Measurements from ENCODE around the gene L2HGDH. TPM values are rescaled to one million over a fixed set of nuclear protein-coding genes. Genes with fewer than 3 reads are reported as not detected.

The L2HGDH gene
- total and polyA plus RNA-seq, 10 of the 15 experiments (the other 5 are each of a cell fraction or from before 2014, with no cell fraction given): 2.6 to 18.3 (median 13.5) TPM

DNA sequence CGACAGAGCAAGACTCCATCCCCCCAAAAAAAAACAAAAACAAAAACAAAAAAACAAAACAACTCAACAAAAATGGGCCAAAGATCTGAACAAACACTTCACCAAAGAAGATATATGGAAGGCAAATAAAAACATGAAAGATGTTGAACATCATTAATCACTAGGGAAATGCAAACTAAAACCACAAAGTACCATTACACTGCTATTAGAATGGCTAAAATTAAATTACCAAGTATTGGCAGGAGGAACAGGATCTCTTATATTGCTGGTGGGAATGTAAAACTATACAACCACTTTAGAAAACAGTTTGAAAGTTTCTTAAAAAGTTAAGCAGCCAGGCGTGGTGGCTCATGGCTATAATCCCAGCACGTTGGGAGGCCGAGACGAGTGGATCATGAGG lies 93.5 kb downstream of the L2HGDH start:
- POLR2A ChIA-PET: no interaction called here

DNA sequence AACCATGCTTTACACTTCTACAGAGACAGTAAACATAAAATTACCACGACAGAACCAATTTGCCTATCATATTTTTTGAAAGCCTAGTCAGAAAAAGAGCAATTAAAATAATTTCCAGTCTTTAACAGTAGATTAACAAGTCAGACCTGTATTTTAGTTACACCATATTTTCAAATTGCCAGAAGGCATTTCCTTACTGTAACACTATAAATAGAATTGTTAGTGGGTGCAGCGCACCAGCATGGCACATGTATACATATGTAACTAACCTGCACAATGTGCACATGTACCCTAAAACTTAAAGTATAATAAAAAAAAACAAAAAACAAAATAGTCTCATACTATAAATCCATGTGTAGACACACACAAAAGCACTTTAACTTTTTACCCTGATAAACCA lies 96.6 kb downstream of the L2HGDH start:
- SMC1A ChIA-PET (ENCODE audit: uncharacterized antibody, unreplicated experiment): no interaction called here
- TF ChIP-seq BCLAF1 (IDR thresholded peaks at IDR 0.05) (no peak), ZNF687 (IDR thresholded peaks at IDR 0.05) (no peak), RAD21 (IDR thresholded peaks at IDR 0.05; ENCODE audit: insufficient read depth, low read depth, low read length) (no peak), ZNF274 (IDR thresholded peaks at IDR 0.05; ENCODE audit: insufficient read depth, insufficient read length) (no peak), NFXL1 (IDR thresholded peaks at IDR 0.05; ENCODE audit: borderline replicate concordance) (no peak)

More for the DNA sequence above, 93.5 kb downstream of the L2HGDH start:
- Histone ChIP-seq H3K36me3 (ENCODE audit: control insufficient read depth in 2 of 2, insufficient read depth in 2 of 2, low read length in 1 of 2) (no peaks in the 10 kb centered on the region; a peak in 1 of 4 replicates), H3K27me3 (replicated peaks in 1 of 2; ENCODE audit: control insufficient read depth in 2 of 2, insufficient read depth in 2 of 2, low read length in 1 of 2) (no peaks in the 10 kb centered on the region), H3K9me3 (replicated peaks; ENCODE audit: control insufficient read depth, insufficient read depth, low read length) (no peaks in the 10 kb centered on the region), H3K79me2 (ENCODE audit: control insufficient read depth, insufficient read depth, low read length) (peaks cover 8% of the 10 kb centered on the region), H4K20me1 (ENCODE audit: control insufficient read depth, insufficient read depth) (no peaks in the 10 kb centered on the region), H3K9ac (ENCODE audit: control insufficient read depth, insufficient read depth, low read length) (no peak overlapping the region), H3K4me2 (ENCODE audit: control insufficient read depth, insufficient read depth) (no peak overlapping the region), H3K4me3 (no peak overlapping the region), H3K27ac (ENCODE audit: control insufficient read depth, insufficient read depth) (no peak overlapping the region), H2AFZ (ENCODE audit: control insufficient read depth, low read depth, low read length) (no peak overlapping the region), H3K4me1 (ENCODE audit: control insufficient read depth, insufficient read depth, low read length) (no peaks in the 10 kb centered on the region)
- no TSS peak for BruUV-seq (replicated peaks)
- ChIA-PET RAD21 (ENCODE audit: unreplicated experiment) (no interaction called here), SMC1A (ENCODE audit: uncharacterized antibody, unreplicated experiment) (interaction anchor here (0.7 kb wide), 2 partner anchors 59 to 1271 kb away, joined by 3 read pairs; no protein-coding TSS in a partner anchor), CTCF (no interaction called here)
- no peak for TF ChIP-seq CBFB (IDR thresholded peaks at IDR 0.05; ENCODE audit: low read depth)
- no peak for TF ChIP-seq EP300 (IDR thresholded peaks at IDR 0.05; ENCODE audit: borderline replicate concordance in 1 of 2, control insufficient read depth in 1 of 2, low read depth in 2 of 2, low read length in 2 of 2)
- TF ChIP-seq, protein P1, sequence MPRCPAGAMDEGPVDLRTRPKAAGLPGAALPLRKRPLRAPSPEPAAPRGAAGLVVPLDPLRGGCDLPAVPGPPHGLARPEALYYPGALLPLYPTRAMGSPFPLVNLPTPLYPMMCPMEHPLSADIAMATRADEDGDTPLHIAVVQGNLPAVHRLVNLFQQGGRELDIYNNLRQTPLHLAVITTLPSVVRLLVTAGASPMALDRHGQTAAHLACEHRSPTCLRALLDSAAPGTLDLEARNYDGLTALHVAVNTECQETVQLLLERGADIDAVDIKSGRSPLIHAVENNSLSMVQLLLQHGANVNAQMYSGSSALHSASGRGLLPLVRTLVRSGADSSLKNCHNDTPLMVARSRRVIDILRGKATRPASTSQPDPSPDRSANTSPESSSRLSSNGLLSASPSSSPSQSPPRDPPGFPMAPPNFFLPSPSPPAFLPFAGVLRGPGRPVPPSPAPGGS (IDR thresholded peaks at IDR 0.05; ENCODE audit: borderline replicate concordance, insufficient read depth, low read depth, low read length, poor library complexity, severe bottlenecking): no peak
- no peak for TF ChIP-seq ZZZ3 (IDR thresholded peaks at IDR 0.05; ENCODE audit: control insufficient read depth, insufficient read length, low read depth)
- TF ChIP-seq RUNX3 (IDR thresholded peaks at IDR 0.05; ENCODE audit: low read length): no peak
- 97% methylated on average over 5 of the region's 5 CpGs for WGBS (ENCODE audit: insufficient coverage, insufficient replicate concordance, low lambda C conversion rate, missing lambda C conversion rate)
- no peak for DNase-seq (ENCODE audit: low read depth, low spot score)
- ATAC-seq: no peak
- in situ Hi-C loops (cut with MboI) (no loop called here), intact Hi-C loops (cut with micrococcal nuclease; ENCODE audit: unreplicated experiment) (no loop called here)
- no peak for FAIRE-seq

More for the DNA sequence above, 96.6 kb downstream of the L2HGDH start:
- Histone ChIP-seq H3K4me2 (ENCODE audit: control insufficient read depth, insufficient read depth) (no peak overlapping the region), H3K4me1 (ENCODE audit: control insufficient read depth, insufficient read depth, low read length) (no peaks in the 10 kb centered on the region), H3K9me3 (replicated peaks; ENCODE audit: control insufficient read depth, insufficient read depth, low read length) (no peaks in the 10 kb centered on the region), H3K36me3 (ENCODE audit: control insufficient read depth in 2 of 2, insufficient read depth in 2 of 2, low read length in 1 of 2) (no peaks in the 10 kb centered on the region), H4K20me1 (ENCODE audit: control insufficient read depth, insufficient read depth) (no peaks in the 10 kb centered on the region), H3K9ac (ENCODE audit: control insufficient read depth, insufficient read depth, low read length) (no peak overlapping the region), H3K4me3 (no peak overlapping the region), H3K27me3 (replicated peaks in 1 of 2; ENCODE audit: control insufficient read depth in 2 of 2, insufficient read depth in 2 of 2, low read length in 1 of 2) (no peaks in the 10 kb centered on the region), H3K27ac (ENCODE audit: control insufficient read depth, insufficient read depth) (no peak overlapping the region), H2AFZ (ENCODE audit: control insufficient read depth, low read depth, low read length) (no peak overlapping the region), H3K79me2 (ENCODE audit: control insufficient read depth, insufficient read depth, low read length) (peaks cover 4% of the 10 kb centered on the region)
- in situ Hi-C loops (cut with MboI): no loop called here
- ChIA-PET CTCF (interaction anchor here (1.1 kb wide), 1 partner anchor 11 kb away, joined by 3 read pairs; no protein-coding TSS in a partner anchor), POLR2A (no interaction called here), RAD21 (ENCODE audit: unreplicated experiment) (no interaction called here)
- no TSS peak for BruUV-seq (replicated peaks)
- ATAC-seq: no peak
- FAIRE-seq: no peak
- intact Hi-C loops (cut with micrococcal nuclease; ENCODE audit: unreplicated experiment): no loop called here
- DNase-seq (ENCODE audit: low read depth, low spot score): no peak
- WGBS (ENCODE audit: insufficient coverage, insufficient replicate concordance, low lambda C conversion rate, missing lambda C conversion rate): 100% methylated on average over 2 of the region's 2 CpGs
